ENCODE measurements around the gene AP2A2. TPM values are rescaled to one million over a fixed set of nuclear protein-coding genes. Genes with fewer than 3 reads are reported as not detected.

Gene AP2A2
- polyA plus RNA-seq, 3 donors, result 5.7 to 61.0 (median 8.2) TPM

DNA sequence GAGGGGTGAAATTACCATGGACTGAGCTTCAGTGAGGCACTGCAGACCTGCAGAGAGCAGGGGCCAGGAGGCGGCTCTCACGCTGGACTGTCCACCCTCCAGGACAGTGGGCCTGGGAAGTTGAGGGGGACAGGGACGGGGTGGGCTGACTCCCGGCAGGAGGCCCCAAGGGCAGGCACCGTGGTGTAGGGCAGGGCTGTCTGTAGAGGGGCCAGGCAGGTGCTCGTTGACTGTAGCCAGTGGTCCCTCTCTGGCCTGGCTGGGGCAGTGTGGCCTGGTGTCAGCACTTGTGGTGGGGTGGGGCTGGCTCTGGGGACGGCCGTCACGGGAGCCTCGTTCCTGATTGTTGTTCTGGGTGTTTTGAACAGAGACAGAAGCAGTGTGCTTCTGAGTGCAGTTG lies 64.4 kb downstream of the AP2A2 start:
- intact Hi-C loops (cut with micrococcal nuclease), result no loop called here
- H3K36me3 ChIP-seq (replicated peaks in 1 of 2; ENCODE audit: control insufficient read depth in 1 of 2, insufficient read depth in 2 of 2, low read length in 2 of 2), result peaks cover 82 to 94% of the 10 kb centered on the region in 2 donors
- no peak overlapping the region for H3K9ac ChIP-seq (ENCODE audit: insufficient read depth, low read length, poor library complexity, severe bottlenecking)
- no peak for DNase-seq
- Mint-ChIP-seq H3K4me1 (peaks cover 1% of the 10 kb centered on the region), H3K4me3 (no peak overlapping the region), H3K9me3 (peaks cover 0 to 2% (median 0%) of the 10 kb centered on the region in 7 donors), H3K36me3 (peaks cover 79 to 91% of the 10 kb centered on the region in 2 donors), H3K27ac (no peak overlapping the region), H3K27me3 (ENCODE audit: low read depth in 3 of 3) (no peaks in the 10 kb centered on the region)
- no peak overlapping the region for H3K27ac ChIP-seq (ENCODE audit: low read depth in 1 of 2, low read length in 2 of 2)
- no peaks in the 10 kb centered on the region for H3K27me3 ChIP-seq (ENCODE audit: control insufficient read depth in 2 of 2, insufficient read depth in 2 of 2, low read length in 2 of 2)
- H2AFZ ChIP-seq (ENCODE audit: insufficient read depth, low read depth, low read length, poor library complexity, severe bottlenecking), result no peak overlapping the region
- no peak overlapping the region for H3K4me2 ChIP-seq (replicated peaks; ENCODE audit: extremely low read depth, low read length, poor library complexity, severe bottlenecking)
- WGBS (ENCODE audit: insufficient coverage), result 97% methylated on average over 7 of the region's 10 CpGs
- no peaks in the 10 kb centered on the region for H3K4me1 ChIP-seq (ENCODE audit: control insufficient read depth in 1 of 2, insufficient read depth in 2 of 2, low read length in 2 of 2)
- peaks cover 16% of the 10 kb centered on the region for H4K20me1 ChIP-seq (ENCODE audit: insufficient read depth, low read length)
- no peaks in the 10 kb centered on the region for H3K9me3 ChIP-seq (replicated peaks in 1 of 2; ENCODE audit: control insufficient read depth in 1 of 2, insufficient read depth in 1 of 2, low read length in 2 of 2)
- no peaks in the 10 kb centered on the region for H3K79me2 ChIP-seq (ENCODE audit: insufficient read depth, low read length)
- TF ChIP-seq, protein P1, sequence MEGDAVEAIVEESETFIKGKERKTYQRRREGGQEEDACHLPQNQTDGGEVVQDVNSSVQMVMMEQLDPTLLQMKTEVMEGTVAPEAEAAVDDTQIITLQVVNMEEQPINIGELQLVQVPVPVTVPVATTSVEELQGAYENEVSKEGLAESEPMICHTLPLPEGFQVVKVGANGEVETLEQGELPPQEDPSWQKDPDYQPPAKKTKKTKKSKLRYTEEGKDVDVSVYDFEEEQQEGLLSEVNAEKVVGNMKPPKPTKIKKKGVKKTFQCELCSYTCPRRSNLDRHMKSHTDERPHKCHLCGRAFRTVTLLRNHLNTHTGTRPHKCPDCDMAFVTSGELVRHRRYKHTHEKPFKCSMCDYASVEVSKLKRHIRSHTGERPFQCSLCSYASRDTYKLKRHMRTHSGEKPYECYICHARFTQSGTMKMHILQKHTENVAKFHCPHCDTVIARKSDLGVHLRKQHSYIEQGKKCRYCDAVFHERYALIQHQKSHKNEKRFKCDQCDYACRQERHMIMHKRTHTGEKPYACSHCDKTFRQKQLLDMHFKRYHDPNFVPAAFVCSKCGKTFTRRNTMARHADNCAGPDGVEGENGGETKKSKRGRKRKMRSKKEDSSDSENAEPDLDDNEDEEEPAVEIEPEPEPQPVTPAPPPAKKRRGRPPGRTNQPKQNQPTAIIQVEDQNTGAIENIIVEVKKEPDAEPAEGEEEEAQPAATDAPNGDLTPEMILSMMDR (IDR thresholded peaks at IDR 0.05), result no peak
- H3K4me3 ChIP-seq (replicated peaks in 1 of 3; ENCODE audit: low read depth in 2 of 3, low read length in 3 of 3), result no peak overlapping the region

DNA sequence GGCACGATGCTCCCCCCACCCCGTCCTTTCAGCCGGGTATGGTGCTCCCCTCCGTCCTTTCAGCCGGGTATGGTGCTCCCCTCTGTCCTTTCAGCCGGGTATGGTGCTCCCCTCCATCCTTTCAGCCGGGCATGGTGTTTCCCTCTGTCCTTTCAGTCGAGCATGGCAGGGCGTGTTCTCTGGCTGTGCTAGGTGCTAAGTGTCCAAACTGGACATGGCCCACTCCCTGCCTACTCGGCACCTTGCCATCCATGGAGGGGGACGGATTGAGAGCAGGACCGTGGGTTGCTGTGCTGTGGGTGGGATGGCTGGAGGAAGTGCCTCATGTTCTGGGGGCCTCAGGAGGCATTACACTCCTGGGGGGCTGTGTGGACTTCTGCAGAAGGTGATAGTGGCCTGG lies 65.4 kb downstream of the AP2A2 start:
- Mint-ChIP-seq H3K27ac (no peak overlapping the region), H3K4me3 (no peak overlapping the region)
- TF ChIP-seq, protein P1 (IDR thresholded peaks at IDR 0.05), result no peak

More for the DNA sequence above, 65.4 kb downstream of the AP2A2 start:
- Histone ChIP-seq H4K20me1 (ENCODE audit: insufficient read depth, low read length) (peaks cover 18% of the 10 kb centered on the region), H3K9me3 (replicated peaks in 1 of 2; ENCODE audit: control insufficient read depth in 1 of 2, insufficient read depth in 1 of 2, low read length in 2 of 2) (peaks cover 0 to 4% of the 10 kb centered on the region in 2 donors), H3K27ac (ENCODE audit: low read depth in 1 of 2, low read length in 2 of 2) (no peak overlapping the region), H3K36me3 (replicated peaks in 1 of 2; ENCODE audit: control insufficient read depth in 1 of 2, insufficient read depth in 2 of 2, low read length in 2 of 2) (peaks cover 75 to 91% of the 10 kb centered on the region in 2 donors), H3K4me1 (ENCODE audit: control insufficient read depth in 1 of 2, insufficient read depth in 2 of 2, low read length in 2 of 2) (no peaks in the 10 kb centered on the region), H3K27me3 (ENCODE audit: control insufficient read depth in 2 of 2, insufficient read depth in 2 of 2, low read length in 2 of 2) (no peaks in the 10 kb centered on the region), H3K79me2 (ENCODE audit: insufficient read depth, low read length) (no peaks in the 10 kb centered on the region), H2AFZ (ENCODE audit: insufficient read depth, low read depth, low read length, poor library complexity, severe bottlenecking) (no peak overlapping the region), H3K4me2 (replicated peaks; ENCODE audit: extremely low read depth, low read length, poor library complexity, severe bottlenecking) (no peak overlapping the region), H3K4me3 (replicated peaks in 1 of 3; ENCODE audit: low read depth in 2 of 3, low read length in 3 of 3) (no peak overlapping the region), H3K9ac (ENCODE audit: insufficient read depth, low read length, poor library complexity, severe bottlenecking) (no peak overlapping the region)
- 89% methylated on average over 12 of the region's 12 CpGs for WGBS (ENCODE audit: insufficient coverage)
- no peak for DNase-seq
- peaks cover 0 to 2% (median 0%) of the 10 kb centered on the region in 7 donors for H3K9me3 Mint-ChIP-seq
- H3K36me3 Mint-ChIP-seq, result peaks cover 75 to 91% of the 10 kb centered on the region in 2 donors
- peaks cover 5% of the 10 kb centered on the region for H3K4me1 Mint-ChIP-seq
- peaks cover 0 to 1% (median 0%) of the 10 kb centered on the region in 3 donors for H3K27me3 Mint-ChIP-seq (ENCODE audit: low read depth in 3 of 3)
- intact Hi-C loops (cut with micrococcal nuclease), result no loop called here

All from CD14-positive monocyte (primary cell).